GM18505 (cell line): ENCODE data around the gene C16orf54.
"Not testable (repeated sequence)": the region's sequence is repeated elsewhere in the genome, so short reads cannot be mapped to it uniquely, and the experiment has no call there.

Experiments
- ATAC-seq: cut with Tn5 transposase; IDR thresholded peaks from one replicate; pipeline ENCODE4 v1.9.1; 2021; ENCODE audit not compliant: unreplicated experiment
- POLR2A ChIP-seq: IDR thresholded peaks from 4 replicates; pipeline ENCODE4 v1.6.1; 2011; ENCODE audit warnings: borderline replicate concordance; ENCODE audit not compliant: insufficient read depth, insufficient read length; ENCODE audit errors: extremely low read depth

Gene C16orf54

DNA sequence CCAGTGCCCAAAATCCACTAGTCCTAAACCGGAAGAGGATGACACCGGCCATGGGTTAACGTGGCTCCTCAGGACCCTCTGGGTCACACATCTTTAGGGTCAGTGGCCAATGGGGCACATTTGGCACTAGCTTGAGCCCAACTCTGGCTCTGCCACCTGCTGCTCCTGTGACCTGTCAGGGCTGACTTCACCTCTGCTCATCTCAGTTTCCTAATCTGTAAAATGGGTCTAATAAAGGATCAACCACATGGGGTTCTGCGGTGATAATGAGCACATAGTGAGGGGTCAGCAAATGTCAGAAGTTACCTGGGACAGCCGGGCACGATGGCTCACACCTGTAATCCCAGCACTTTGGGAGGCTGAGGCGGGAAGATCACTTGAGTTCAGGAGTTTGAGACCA is 48.4 kb downstream of the C16orf54 start:
- ATAC-seq, result no peak
- no peak for TF ChIP-seq POLR2A

GRCh38 chr16:29696881-29697331 is 48.9 kb downstream of the C16orf54 start:
- no peak for TF ChIP-seq POLR2A
- no peak for ATAC-seq

- not testable (repeated sequence) for ATAC-seq
These were observed 50.1 kb downstream of the C16orf54 start for GRCh38 chr16:29695675-29696074.

GRCh38 chr16:29694384-29695195 is 51.2 kb downstream of the C16orf54 start:
- TF ChIP-seq POLR2A, result no peak
- ATAC-seq, result no peak

- ATAC-seq, result not testable (repeated sequence)
These were observed 53.2 kb downstream of the C16orf54 start for GRCh38 chr16:29692606-29693005.
